ENCODE measurements around the gene KCNN4. TPM values are rescaled to one million over a fixed set of nuclear protein-coding genes. Genes with fewer than 3 reads are reported as not detected.
A peak's percentile ranks its signal among the peaks of the same experiment; 100 is the strongest.

The KCNN4 gene
- total RNA-seq, 1 donor from 2014 or later: 154 TPM

- Mint-ChIP-seq H3K4me1 (peaks cover 64% of the 10 kb centered on the region), H3K9me3 (no peaks in the 10 kb centered on the region), H3K4me3 (peak overlapping the region; percentile 88), H3K27me3 (no peaks in the 10 kb centered on the region), H3K27ac (peak overlapping the region; percentile 94), H3K36me3 (ENCODE audit: low read depth) (peaks cover 20% of the 10 kb centered on the region)
- ChIA-PET POLR2A (interaction anchor here (0.6 to 12.2 kb wide), 2 partner anchors 23 to 38 kb away, joined by 6 to 661 read pairs; partner anchors contain the start of gene SMG9), CTCF (interaction anchor here (1.0 to 8.6 kb wide), 2 partner anchors 15 to 37 kb away, joined by 4 to 113 read pairs; no protein-coding TSS in a partner anchor)
- intact Hi-C loops (cut with micrococcal nuclease): loop anchor here (5.0 to 10.0 kb wide), 4 partner anchors 188 to 338 kb away; partner anchors contain the start of genes IRGQ, ZNF575 and ZNF576
- TF ChIP-seq, protein P1, sequence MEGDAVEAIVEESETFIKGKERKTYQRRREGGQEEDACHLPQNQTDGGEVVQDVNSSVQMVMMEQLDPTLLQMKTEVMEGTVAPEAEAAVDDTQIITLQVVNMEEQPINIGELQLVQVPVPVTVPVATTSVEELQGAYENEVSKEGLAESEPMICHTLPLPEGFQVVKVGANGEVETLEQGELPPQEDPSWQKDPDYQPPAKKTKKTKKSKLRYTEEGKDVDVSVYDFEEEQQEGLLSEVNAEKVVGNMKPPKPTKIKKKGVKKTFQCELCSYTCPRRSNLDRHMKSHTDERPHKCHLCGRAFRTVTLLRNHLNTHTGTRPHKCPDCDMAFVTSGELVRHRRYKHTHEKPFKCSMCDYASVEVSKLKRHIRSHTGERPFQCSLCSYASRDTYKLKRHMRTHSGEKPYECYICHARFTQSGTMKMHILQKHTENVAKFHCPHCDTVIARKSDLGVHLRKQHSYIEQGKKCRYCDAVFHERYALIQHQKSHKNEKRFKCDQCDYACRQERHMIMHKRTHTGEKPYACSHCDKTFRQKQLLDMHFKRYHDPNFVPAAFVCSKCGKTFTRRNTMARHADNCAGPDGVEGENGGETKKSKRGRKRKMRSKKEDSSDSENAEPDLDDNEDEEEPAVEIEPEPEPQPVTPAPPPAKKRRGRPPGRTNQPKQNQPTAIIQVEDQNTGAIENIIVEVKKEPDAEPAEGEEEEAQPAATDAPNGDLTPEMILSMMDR (IDR thresholded peaks at IDR 0.05): no peak
- peak; percentile 41 for ATAC-seq (ENCODE audit: low read depth)
- DNase-seq: peak; percentile 51
Measured at GRCh38 chr19:43782689-43783231, 2.0 kb upstream of the KCNN4 start.

DNA sequence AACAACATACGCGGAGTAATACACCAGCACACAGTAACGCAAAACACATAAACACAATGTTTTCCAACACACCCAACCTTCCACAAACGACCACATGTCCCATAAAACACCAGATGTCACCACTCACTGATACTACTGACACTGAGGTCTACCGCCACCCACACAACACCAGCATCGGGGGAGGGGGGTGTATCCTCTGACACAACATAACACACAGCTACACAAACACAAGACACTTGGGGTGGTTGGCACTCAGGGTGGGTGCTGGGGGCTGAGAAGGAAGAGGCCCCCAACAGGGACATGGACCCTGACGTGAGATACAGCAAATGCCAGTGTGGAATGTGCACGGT, 1.5 kb upstream of the KCNN4 start:
- POLR2A ChIA-PET: interaction anchor here (4.4 to 12.2 kb wide), 2 partner anchors 22 to 36 kb away, joined by 53 to 661 read pairs; partner anchors contain the start of gene SMG9
- Mint-ChIP-seq H3K36me3 (ENCODE audit: low read depth) (peaks cover 22% of the 10 kb centered on the region), H3K27ac (peak overlapping the region; percentile 94), H3K27me3 (no peaks in the 10 kb centered on the region), H3K4me3 (peak overlapping the region; percentile 88), H3K4me1 (peaks cover 68% of the 10 kb centered on the region), H3K9me3 (no peaks in the 10 kb centered on the region)
- CTCF ChIA-PET: interaction anchor here (0.7 to 8.6 kb wide), 3 partner anchors 14 to 36 kb away, joined by 4 to 113 read pairs (median 4); no protein-coding TSS in a partner anchor
- DNase-seq: no peak
- TF ChIP-seq, protein P1 (IDR thresholded peaks at IDR 0.05): no peak
- intact Hi-C loops (cut with micrococcal nuclease): loop anchor here (5.0 to 10.0 kb wide), 4 partner anchors 187 to 337 kb away; partner anchors contain the start of genes IRGQ, ZNF575 and ZNF576
- no peak for ATAC-seq (ENCODE audit: low read depth)

GRCh38 chr19:43781630-43782310, 997 bp upstream of the KCNN4 start:
- no peak for ATAC-seq (ENCODE audit: low read depth)
- Mint-ChIP-seq H3K4me3 (peak overlapping the region; percentile 88), H3K36me3 (ENCODE audit: low read depth) (peaks cover 26% of the 10 kb centered on the region), H3K27me3 (no peaks in the 10 kb centered on the region), H3K27ac (peak overlapping the region; percentile 94), H3K4me1 (peaks cover 74% of the 10 kb centered on the region), H3K9me3 (no peaks in the 10 kb centered on the region)
- no peak for DNase-seq
- intact Hi-C loops (cut with micrococcal nuclease): loop anchor here (1.0 to 10.0 kb wide), 6 partner anchors 27 to 337 kb away; partner anchors contain the start of genes IRGQ, SMG9, ZNF575 and ZNF576
- ChIA-PET CTCF (interaction anchor here (0.7 to 8.6 kb wide), 4 partner anchors 14 to 36 kb away, joined by 4 to 113 read pairs (median 9); partner anchors contain the start of gene SMG9), POLR2A (interaction anchor here (1.1 to 12.2 kb wide), 5 partner anchors 9 to 113 kb away, joined by 3 to 661 read pairs (median 11); partner anchors contain the start of genes SMG9 and ZNF283)
- TF ChIP-seq, protein P1 (IDR thresholded peaks at IDR 0.05): no peak

GRCh38 chr19:43779820-43780219, 953 bp downstream of the KCNN4 start:
- ATAC-seq (ENCODE audit: low read depth): no peak
- intact Hi-C loops (cut with micrococcal nuclease): loop anchor here (1.0 to 10.0 kb wide), 5 partner anchors 14 to 335 kb away; partner anchors contain the start of genes IRGQ, ZNF575 and ZNF576
- TF ChIP-seq, protein P1 (IDR thresholded peaks at IDR 0.05): no peak
- ChIA-PET CTCF (interaction anchor here (1.0 to 8.6 kb wide), 5 partner anchors 10 to 225 kb away, joined by 3 to 113 read pairs (median 14); partner anchors contain the start of gene SMG9), POLR2A (interaction anchor here (1.0 to 12.2 kb wide), 4 partner anchors 20 to 111 kb away, joined by 3 to 661 read pairs (median 32); partner anchors contain the start of gene SMG9)
- no peaks in the 10 kb centered on the region for H3K27me3 Mint-ChIP-seq
- peaks cover 86% of the 10 kb centered on the region for H3K4me1 Mint-ChIP-seq
- no peaks in the 10 kb centered on the region for H3K9me3 Mint-ChIP-seq
- H3K36me3 Mint-ChIP-seq (ENCODE audit: low read depth): peaks cover 44% of the 10 kb centered on the region
- H3K4me3 Mint-ChIP-seq: peak overlapping the region; percentile 88
- peak overlapping the region; percentile 94 for H3K27ac Mint-ChIP-seq
- no peak for DNase-seq
